GM18517 (cell line): ENCODE data around the gene TUBGCP2.

ENCODE experiments used
- ATAC-seq: cut with Tn5 transposase; IDR thresholded peaks from one replicate; pipeline ENCODE4 v1.9.1; 2021; ENCODE audit warnings: mild to moderate bottlenecking, moderate library complexity; ENCODE audit not compliant: unreplicated experiment

TUBGCP2 gene

GRCh38 chr10:133308421-133309099, at the start of gene TUBGCP2, which contains the start of gene ZNF511:
TSS of gene TUBGCP2 (minus strand) at chr10:133308872. CDS start at chr10:133302941, 5,931 bp downstream.
TSS of gene ZNF511 (plus strand) at chr10:133308914. CDS start at chr10:133308944, 30 bp downstream.
- ATAC-seq: peak; percentile 81

- peak; percentile 72 for ATAC-seq
Measured at GRCh38 chr10:133357285-133358161, 48.9 kb upstream of the TUBGCP2 start, which contains the start of gene FUOM. TSS of gene FUOM (minus strand) at chr10:133358019. CDS start at chr10:133358007, 12 bp downstream.

GRCh38 chr10:133356549-133357284, 48.0 kb upstream of the TUBGCP2 start:
- ATAC-seq: no peak

GRCh38 chr10:133355991-133356390, 47.3 kb upstream of the TUBGCP2 start:
- ATAC-seq: no peak

- no peak for ATAC-seq
Measured at GRCh38 chr10:133355266-133355665, 46.6 kb upstream of the TUBGCP2 start.

- ATAC-seq: no peak
Measured at GRCh38 chr10:133354672-133355240, 46.1 kb upstream of the TUBGCP2 start.

GRCh38 chr10:133353988-133354605, 45.4 kb upstream of the TUBGCP2 start:
- ATAC-seq: no peak

GRCh38 chr10:133353202-133353959, 44.7 kb upstream of the TUBGCP2 start:
- no peak for ATAC-seq

- no peak for ATAC-seq
Measured at GRCh38 chr10:133351408-133352318, 43.0 kb upstream of the TUBGCP2 start.

- no peak for ATAC-seq
Measured at GRCh38 chr10:133350950-133351329, 42.3 kb upstream of the TUBGCP2 start.

GRCh38 chr10:133350283-133350949, 41.7 kb upstream of the TUBGCP2 start:
- no peak for ATAC-seq

GRCh38 chr10:133349577-133350011, 40.9 kb upstream of the TUBGCP2 start:
- ATAC-seq: no peak

GRCh38 chr10:133349160-133349568, 40.5 kb upstream of the TUBGCP2 start:
- no peak for ATAC-seq

- no peak for ATAC-seq
Measured at GRCh38 chr10:133347710-133348517, 39.2 kb upstream of the TUBGCP2 start.

GRCh38 chr10:133346413-133346812, 37.7 kb upstream of the TUBGCP2 start:
- ATAC-seq: no peak

GRCh38 chr10:133344236-133344635, 35.6 kb upstream of the TUBGCP2 start:
- no peak for ATAC-seq

GRCh38 chr10:133343558-133343957, 34.9 kb upstream of the TUBGCP2 start:
- no peak for ATAC-seq
